Forelimb muscle (tissue), 1 donor: ENCODE measurements around the gene ATP6AP1. TPM values are rescaled to one million over a fixed set of nuclear protein-coding genes. Genes with fewer than 3 reads are reported as not detected.
"Not testable (repeated sequence)": the region's sequence is repeated elsewhere in the genome, so short reads cannot be mapped to it uniquely, and the experiment has no call there.

Experiments used
- DNase-seq: peaks from one replicate; pipeline ENCODE4 v3.0.0-alpha.2; 2013; ENCODE audit warnings: low read depth
- polyA plus RNA-seq: library from polyadenylated mRNA; unstranded; fragments of 120-200 nt; gene quantifications from one replicate; pipeline ENCODE4 v1.2.1, GENCODE V29; 2013; ENCODE audit not compliant: insufficient read length

Gene ATP6AP1
- polyA plus RNA-seq, 1 donor: 55.2 TPM

GRCh38 chrX:154399527-154400368, 28.7 kb upstream of the ATP6AP1 start:
- no peak for DNase-seq

GRCh38 chrX:154400369-154400817, 28.1 kb upstream of the ATP6AP1 start:
- DNase-seq: not testable (repeated sequence)

DNA sequence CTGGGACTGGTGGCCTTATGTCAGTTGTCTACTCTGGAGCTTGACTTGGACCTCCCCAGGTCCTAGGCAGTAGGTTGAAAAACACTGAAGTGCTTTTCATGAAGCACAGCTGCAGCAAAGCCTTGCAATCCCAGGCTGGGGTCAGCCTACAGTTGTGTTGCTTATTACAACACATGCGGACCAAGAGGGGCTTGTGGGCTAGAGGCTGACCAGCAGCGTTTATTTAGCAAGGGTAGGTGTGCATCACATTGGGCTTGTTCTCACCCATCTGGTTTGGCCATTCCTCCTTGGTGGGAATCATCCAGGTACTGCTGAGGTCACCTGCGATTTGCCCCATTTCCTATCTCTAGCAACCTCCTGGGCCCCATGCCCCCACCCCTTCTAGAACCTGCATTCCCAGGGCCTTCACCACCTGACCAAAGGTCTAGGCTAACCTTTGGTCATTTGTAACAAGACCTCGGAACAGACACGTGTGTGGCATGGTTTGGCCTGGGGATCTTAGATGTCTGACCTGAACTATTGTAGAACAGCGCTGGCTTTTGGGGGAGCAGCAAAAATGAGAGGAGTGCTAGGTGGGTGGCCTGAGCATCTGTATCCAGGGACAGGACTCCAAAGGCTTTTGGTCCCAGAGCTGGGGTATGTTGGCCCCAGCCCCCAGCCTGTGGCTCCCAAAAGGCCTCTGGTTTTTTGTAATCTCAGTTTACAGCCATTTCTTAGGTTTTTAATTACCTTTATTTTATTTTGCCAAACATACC, 27.3 kb upstream of the ATP6AP1 start:
- no peak for DNase-seq

DNA sequence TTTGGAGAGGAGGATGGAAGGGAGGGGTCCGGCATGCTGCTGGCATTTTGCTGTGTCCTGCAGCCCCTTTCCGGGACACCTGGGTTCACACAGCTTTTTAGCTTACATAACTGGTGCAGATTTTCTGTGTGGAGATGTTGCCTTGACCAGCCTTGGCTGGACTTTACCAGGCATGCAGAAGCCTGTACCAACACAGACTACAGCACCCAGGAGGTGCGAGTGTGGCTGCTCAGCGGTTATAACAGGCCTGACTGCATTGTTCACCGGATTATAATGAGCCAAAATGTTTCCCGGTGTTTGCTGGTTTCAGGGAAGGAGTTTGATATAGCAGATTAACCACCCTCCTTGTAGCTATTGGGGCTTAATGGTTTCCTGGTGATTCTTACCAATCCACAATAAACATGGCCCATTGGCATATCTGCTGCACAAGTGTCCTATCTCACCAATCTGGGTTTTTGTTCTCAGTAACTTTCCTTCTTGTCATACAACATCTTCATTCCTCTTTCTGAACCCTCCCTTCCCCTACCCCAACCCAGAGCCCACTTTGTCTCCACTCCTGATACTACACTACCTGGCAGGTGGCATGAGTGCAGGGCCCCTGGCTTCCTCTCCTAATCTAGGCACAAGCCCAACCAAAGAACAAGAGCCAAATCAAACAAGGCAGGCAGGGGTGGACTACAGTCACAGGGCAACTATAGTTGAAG, 26.4 kb upstream of the ATP6AP1 start:
- no peak for DNase-seq

- no peak for DNase-seq
Observed at GRCh38 chrX:154402622-154403127, 25.8 kb upstream of the ATP6AP1 start.

GRCh38 chrX:154403192-154403591, 25.3 kb upstream of the ATP6AP1 start:
- no peak for DNase-seq

GRCh38 chrX:154403858-154404257, 24.6 kb upstream of the ATP6AP1 start:
- no peak for DNase-seq

DNA sequence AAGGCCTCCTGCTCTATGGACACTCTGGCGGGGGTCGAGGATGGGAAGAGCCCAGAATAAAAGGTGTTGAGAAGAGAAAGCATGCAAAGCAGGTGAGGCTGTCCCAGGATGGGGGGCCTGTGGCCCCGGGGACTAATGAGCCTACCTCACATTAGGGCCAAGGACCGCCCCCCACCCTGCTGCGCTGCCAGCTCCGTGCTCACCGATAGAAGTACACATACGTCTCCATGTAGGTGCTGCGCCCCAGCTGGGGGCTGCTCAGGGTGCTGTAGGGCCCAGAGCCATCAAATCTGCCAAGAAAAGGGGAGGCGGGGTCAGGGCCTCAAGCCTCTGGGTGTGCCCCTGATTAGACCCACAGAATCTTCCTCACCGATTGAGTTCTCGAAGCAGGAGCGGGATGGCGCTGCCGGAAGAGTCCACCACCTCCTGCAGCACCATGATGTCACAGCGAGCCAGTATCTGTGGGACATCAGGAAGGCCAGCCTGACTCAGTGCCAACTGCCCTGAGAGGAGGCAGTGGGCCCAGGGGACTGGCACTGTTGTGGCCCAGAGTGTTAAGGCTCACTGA, 23.8 kb upstream of the ATP6AP1 start:
- no peak for DNase-seq

GRCh38 chrX:154408659-154409221, 19.7 kb upstream of the ATP6AP1 start:
- no peak for DNase-seq

DNA sequence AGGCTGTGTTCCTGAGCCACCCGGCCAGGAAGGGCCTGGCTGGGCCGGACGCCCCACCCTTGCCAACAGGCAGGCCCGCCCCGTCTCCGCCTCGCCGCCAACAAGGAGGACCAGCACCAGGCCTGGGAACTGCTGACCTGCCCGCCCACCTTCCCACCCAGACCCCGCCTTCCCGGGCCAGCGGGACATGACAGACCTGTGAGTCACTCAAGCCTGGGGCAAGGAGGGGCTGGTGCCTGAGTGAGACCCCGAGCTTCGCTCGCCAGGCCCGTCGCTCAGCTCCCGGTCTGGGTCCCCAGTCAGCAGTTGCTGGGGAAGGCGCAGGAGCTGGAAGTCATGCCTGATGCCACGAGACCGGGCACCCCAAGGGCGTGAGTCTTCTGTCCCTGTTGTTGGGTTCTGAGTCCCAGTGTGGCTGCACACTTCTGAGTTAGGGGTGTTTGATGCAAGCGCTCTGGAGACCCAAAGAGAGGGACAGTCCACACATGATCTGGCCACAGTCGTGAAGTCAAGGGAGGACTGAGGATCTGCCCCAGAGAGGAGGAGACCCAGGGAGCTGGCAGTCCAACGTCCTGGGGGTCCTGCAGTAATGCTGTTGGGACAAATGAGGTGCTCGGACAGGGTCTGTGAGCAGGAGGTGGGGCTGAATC, 19.1 kb upstream of the ATP6AP1 start, which contains the start of gene DNASE1L1:
TSS of gene DNASE1L1 (minus strand) at position 33 of the 650 bp plus-strand sequence. CDS start 3,686 bp downstream, outside the sequence.
- DNase-seq: no peak

DNA sequence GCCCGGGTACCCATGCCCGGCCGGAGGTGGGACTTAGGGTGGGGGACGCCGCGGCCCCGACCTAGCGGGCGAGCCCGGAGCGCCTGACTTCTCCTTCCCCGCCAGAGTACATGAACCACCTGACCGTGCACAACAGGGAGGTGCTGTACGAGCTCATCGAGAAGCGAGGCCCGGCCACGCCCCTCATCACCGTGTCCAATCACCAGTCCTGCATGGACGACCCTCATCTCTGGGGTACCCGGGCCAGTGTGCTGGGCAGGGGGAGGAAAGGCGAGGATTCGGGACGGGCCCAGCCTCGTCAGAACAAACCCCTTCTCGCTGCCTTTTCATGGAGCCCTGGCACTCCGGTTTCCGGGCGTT, 16.5 kb upstream of the ATP6AP1 start:
- DNase-seq: no peak

GRCh38 chrX:154412468-154412867, 16.0 kb upstream of the ATP6AP1 start:
- DNase-seq: no peak

- DNase-seq: no peak
Observed at GRCh38 chrX:154413142-154413541, 15.3 kb upstream of the ATP6AP1 start.

DNA sequence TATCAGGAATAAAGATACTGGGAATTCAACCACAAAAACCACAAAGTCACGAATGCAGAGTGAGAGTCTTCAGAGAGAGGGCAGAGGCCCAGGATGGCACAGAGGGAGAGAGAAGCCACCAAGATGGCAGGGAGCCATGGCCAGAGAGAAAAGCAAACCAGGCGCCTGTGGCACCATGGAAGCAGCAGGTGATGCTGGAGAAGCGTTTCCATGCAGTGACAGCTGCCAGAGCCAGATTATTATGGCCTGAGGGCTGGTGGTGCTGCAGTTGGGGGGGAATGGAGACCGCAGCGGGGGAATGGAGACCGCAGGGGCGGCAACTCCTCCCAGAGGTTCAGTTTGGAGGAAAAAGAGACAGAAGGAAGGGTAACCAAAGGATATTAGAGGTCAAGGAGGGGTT, 11.3 kb upstream of the ATP6AP1 start:
- DNase-seq: no peak

DNA sequence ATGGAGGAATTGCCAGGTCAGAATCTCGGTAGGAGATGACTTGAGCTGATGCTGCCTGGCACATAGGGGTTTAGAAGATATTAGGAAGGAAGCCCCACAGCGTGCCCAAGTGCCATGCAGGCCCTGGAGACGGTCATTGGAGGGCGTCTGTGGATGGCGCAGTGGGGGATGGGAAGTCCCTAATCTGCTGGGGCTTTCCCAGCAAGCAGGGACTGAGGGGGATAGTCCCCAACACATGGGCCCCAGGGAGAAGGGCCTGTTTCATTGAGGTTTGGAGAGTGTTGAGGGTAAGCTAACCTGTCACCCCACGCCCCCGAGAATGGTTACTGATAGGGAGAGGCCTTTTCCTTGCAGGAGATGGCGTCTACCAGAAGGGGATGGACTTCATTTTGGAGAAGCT, 9.3 kb upstream of the ATP6AP1 start:
- DNase-seq: no peak

DNA sequence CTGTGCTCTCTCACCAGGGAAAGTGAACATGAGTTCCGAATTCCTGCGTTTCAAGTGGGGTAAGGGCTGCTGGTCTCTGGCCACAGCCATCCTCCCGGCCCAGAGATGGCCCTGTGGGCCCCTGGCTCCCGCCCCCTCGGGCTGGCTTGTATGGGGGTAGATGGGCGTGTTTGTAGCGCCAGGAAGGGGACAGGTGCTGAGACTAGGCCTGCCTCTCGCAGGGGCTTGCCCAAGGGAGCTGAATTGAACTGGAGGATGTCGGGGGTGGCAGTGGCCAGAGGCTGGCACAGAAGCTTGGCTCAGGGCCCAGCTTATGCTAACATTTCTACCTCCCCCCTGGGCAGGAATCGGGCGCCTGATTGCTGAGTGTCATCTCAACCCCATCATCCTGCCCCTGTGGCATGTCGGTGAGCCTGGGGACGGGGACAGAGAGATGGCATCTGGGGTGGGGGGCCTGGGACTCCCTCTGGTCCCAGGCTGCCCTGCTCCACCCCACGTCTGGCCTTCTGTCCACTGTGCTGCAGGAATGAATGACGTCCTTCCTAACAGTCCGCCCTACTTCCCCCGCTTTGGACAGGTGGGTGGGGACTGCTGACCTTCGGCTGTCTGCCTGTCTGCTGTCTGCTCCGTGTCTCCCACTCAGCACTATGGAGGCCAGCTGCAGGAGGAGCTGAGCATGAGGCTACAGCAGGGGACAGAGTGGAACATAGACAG, 8.6 kb upstream of the ATP6AP1 start:
- DNase-seq: no peak

DNA sequence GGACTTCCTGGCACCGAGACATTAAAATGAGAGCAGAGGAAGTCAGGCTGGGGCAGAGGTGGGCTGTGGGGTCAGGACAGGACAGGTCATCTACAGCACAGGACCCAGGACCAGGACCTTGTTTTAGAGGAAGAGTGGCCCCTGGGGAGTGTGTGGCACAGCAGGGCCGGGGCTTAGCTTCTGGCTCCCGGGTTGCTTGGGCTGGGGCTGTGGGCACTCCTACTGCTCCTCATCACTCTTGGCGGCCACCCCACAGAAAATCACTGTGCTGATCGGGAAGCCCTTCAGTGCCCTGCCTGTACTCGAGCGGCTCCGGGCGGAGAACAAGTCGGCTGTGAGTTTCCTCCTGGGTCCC, 8.1 kb upstream of the ATP6AP1 start:
- DNase-seq: no peak

GRCh38 chrX:154426916-154427770, 1.3 kb upstream of the ATP6AP1 start:
- DNase-seq: no peak

- no peak for DNase-seq
Observed at GRCh38 chrX:154429711-154430110, 1.2 kb downstream of the ATP6AP1 start.
